Activated CD4-positive, alpha-beta T cell treated with anti-CD3 and anti-CD28 coated beads, Interleukin-2, amount 50 U/mL, for 16 hours (primary cell): ENCODE data around the gene HIP1.
"Not testable (repeated sequence)": the region's sequence is repeated elsewhere in the genome, so short reads cannot be mapped to it uniquely, and the experiment has no call there.

Experiments
- DNase-seq: peaks from one replicate; pipeline ENCODE4 v3.0.0-alpha.2; 2020

The HIP1 gene

DNA sequence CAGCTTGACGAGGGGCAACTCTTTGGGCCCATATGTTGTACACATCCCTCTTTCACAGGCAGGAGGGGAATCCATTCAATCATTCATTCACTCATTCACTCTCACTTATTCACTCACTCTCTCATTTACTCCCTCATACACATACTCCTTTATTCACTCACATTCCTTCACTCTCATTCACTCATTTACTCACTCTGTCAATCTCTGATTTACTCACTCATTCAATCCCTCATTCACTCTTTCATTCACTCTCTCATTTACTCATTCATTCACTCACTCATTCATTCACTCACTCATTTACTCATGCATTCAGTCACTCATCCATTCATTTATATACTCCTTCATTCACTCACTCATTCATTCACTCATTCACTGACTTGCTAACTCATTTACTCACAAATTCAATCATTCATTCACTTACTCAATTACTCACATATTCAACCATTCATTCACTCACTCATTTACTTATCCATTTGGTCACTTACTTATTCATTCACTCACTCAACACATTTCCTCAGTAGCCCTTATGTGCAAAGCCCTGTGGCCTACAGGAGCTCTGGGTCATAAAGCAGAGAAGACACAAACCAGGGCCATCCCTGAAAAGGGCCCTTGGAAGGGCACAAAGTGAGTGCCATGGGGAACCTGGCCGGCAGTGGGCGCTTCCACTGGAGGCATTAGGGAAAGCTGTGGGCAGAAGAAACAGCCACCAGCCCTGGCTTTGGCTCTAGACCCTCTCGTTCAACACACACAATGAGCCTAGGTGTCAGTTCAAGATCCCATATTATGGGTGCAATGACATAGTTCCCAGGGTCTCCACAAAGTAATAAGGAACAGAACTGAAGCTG is 26.0 kb downstream of the HIP1 start:
- DNase-seq = no peak

DNA sequence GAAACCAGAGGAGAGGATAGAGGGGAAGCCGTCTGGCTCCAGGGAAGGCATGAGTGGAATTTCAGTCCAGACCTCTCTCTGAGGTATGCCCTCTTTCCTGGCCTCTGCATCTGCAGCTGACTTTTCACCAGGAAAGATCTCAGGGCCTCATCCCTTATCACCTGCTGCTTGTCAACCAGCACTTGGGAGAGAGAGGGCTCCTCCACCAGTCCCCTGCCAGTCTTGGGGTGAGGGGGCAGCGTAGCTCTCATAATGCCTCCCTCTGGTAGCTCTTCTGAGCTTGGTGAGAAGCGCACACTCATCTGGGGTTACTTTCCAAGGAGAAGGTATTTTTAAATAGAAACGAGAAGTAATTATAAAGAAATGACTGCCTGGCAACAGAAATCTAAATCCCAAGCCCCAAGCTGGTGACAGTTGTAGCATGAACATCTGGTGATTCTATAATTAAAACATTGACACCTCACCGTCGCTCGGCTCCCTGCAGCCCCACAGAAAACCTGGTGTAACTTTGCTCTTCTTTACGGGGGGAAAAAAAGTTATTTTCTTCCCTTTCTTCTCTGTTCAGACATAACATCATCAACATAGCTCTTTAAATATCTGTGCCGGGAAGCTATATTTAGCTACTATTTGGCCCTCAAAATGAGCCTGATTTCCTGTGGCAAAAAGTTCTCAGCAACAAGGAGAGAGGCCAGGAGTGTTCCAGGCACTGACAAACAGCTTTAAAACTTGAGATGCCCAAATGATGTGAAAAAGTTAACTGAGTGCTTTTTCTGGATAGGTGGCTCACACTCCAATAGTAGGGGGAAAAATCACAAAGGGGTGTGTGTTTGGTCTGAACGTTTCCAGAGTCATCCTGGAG is 26.9 kb downstream of the HIP1 start:
- no peak for DNase-seq

DNA sequence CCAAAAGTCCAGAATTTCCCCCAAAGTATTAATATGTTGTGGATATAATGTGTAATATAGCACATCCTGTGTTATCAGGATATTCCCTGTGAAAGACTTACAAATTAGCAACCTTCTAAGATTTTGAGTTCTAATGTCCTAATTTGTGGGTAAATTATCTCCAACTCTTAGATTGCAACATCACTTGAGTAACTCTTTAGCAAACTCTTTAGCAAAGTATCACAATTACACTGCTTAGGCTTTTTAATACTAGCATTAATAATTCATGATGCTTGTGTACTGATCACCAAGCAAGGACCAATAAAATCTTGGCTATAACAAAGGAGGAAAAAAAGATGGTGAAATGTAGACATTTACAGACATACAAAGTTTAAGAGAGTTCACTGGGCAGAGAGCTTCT is 27.7 kb downstream of the HIP1 start:
- DNase-seq = no peak

- no peak for DNase-seq
Measured at GRCh38 chr7:75704928-75705327, 33.8 kb downstream of the HIP1 start.

- no peak for DNase-seq
Measured at GRCh38 chr7:75702515-75702914, 36.2 kb downstream of the HIP1 start.

DNA sequence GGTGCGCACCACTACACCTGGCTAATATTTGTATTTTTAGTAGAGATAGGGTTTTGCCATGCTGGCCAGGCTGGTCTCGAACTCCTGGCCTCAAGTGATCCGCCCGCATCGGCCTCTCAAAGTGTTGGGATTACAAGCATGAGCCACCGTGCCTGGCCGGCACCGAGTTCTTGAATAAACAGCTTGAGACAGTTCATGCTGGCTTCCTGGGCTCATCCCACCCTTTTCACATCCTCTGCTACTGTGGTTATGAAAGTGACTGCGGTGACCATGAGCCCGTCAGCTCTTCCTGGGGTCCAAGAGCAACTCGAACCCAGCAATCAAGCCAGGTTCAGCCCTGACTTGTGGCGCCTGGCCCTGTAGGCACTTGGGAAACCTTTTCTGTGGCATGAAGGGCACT is 38.7 kb downstream of the HIP1 start:
- no peak for DNase-seq

DNA sequence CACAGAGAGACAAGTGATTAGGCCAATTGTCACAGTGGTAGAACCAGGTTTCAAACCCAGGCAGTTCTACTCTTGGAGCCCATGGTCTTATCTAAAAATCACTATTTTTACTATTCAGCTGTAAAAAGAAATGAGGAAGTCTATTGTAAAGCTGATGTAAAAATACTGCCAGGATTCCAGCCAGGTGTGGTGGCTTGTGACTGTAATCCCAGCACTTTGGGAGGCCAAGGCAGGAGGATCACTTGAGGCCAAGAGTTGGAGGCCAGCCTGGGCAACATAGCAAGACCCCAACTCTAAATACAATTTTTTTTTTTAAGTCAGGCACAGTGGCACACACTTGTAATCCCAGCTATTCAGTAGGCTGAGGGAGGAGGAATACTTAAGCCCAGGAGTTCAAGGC is 40.4 kb downstream of the HIP1 start:
- no peak for DNase-seq

DNA sequence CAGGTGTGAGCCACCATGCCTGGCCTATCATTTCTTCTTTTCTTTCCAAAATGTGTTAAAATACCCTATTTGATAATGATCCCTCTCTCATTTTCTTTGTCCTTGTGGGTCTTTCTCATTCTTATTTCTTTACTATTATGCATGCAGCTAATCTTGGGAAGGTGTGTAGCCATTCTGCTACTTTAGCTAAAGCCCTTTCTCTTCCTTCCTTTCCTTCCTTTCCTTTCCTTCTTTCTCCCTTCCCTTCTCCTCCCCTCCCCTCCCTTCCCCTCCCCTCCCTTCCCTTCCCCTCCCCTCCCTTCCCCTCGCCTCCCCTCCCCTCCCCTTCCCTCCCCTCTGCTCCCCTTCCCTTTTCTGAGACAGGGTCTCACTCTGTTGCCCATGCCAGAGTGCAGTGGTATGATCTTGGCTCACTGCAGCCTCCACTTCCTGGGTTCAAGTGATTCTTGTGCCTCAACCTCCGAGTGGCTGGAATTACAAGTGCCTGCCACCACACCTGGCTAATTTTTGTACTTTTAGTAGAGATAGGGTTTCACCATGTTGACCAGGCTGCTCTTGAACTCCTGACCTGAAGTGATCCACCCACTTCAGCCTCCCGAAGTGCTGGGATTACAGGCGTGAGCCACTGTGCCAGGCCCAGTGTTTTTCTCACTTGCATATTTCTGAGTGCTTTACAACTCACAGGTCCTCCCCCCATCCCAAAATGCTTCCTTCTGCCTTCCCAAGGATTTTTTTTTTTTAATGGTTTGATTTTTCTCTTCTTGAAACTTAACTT is 42.3 kb downstream of the HIP1 start:
- no peak for DNase-seq

DNA sequence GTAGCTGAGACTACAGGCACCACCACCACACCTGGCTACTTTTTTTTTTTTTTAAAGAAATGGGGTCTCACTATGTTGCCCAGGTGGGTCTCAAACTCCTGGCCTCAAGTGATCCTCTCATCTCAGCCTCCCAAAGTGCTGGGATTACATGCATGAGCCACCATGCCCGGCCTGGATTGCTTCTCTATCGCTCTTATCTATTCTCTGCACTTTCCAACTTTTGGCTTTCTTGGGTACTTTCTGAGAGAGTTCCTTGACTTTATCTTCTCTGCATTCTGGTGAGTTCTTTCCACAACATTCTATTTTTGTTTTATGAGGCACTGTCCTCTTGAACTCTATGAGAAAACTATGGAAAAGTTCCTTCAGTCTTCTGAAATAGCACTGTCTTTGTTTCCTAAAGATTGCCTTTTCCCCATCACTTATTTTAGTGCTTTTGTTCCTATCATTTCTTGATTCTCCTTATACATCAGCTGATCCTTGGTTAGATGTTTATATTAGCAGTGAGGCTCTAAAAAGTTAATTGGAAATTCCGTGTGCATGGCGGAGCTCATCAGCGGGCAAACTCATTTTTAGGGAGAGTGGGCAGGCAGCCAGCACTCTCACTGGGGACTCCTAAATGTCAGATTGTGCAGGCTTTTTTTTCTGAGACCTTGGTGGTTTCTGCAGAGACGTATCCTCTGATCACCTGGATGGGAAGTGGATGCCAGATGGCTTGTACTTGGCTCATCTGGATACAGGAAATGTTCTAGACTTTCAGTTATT is 43.9 kb downstream of the HIP1 start:
- DNase-seq = no peak

- not testable (repeated sequence) for DNase-seq
Measured at GRCh38 chr7:75693668-75694067, 45.1 kb downstream of the HIP1 start.

- no peak for DNase-seq
Measured at GRCh38 chr7:75691793-75692543, 46.8 kb downstream of the HIP1 start.

DNA sequence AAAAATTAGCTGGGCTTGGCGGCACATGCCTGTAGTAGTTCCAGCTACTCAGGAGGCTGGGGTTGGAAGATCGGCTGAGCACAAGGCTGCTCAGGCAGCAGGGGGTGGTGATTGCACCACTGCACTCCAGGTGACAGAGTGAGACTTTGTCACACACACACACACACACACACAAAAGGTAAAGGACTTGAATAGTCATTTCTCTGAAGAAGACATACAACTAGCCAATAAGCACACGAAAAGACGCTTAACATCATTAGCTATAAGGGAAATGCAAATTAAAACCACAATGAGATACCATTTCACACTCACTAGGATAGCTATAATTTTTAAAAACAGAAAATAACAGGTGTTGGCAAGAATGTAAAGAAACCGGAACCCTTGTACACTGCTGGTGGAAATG is 48.6 kb downstream of the HIP1 start:
- no peak for DNase-seq

- no peak for DNase-seq
Measured at GRCh38 chr7:75689246-75690099, 49.3 kb downstream of the HIP1 start.

- no peak for DNase-seq
Measured at GRCh38 chr7:75688200-75689136, 50.3 kb downstream of the HIP1 start.

GRCh38 chr7:75687246-75688088 is 51.3 kb downstream of the HIP1 start:
- DNase-seq = no peak

DNA sequence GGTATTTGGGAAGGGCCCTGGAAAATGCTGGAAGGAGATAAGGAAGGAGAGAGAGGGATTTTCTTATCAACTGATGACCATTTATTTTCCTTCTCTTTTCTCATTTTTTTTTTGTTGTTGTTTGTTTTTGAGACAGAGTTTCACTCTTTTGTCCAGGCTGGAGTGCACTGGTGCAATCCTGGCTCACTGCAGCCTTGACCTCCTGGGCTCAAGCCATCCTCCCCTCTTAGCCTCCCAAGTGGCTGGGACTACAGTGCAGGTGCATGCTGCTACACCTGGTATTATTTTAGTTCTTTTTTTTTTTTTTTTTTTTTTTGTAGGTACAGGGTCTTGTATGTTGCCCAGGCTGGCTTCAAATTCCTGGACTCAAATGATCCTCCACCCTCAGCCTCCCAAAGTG is 52.2 kb downstream of the HIP1 start:
- no peak for DNase-seq

DNA sequence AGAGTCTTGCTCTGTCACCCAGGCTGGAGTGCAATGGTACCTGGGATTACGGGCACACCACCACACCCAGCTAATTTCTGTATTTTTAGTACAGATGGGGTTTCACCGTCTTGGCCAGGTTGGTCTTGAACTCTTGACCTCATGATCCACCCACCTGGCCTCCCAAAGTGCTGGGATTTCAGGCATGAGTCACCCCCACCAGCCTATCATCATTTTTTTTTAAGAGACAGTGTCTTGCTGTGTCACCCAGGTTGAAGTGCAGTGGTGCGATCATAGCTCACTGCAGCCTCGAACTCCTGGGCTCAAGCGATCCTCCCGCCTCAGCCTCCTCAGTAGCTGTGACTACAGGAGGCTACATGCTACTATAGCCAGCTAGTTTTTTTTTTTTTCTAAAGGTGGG is 56.7 kb downstream of the HIP1 start:
- DNase-seq = not testable (repeated sequence)

- DNase-seq = no peak
Measured at GRCh38 chr7:75679060-75679459, 59.7 kb downstream of the HIP1 start.

- no peak for DNase-seq
Measured at GRCh38 chr7:75669579-75669978, 69.2 kb downstream of the HIP1 start.
